SK-N-SH treated with all-trans-retinoic acid at 6 μM for 48 hours (cell line): ENCODE data around the gene ST6GALNAC5.

Experiments
- ZFP3 ChIP-seq: fragments of 250-450 bp; sonication (Bioruptor Pico); IDR thresholded peaks from 2 replicates; pipeline ENCODE4 v1.5.0; 2020; ENCODE audit warnings: mild to moderate bottlenecking, moderate library complexity
- TF ChIP-seq, protein P1 (sequence below): fragments of 250-450 bp; sonication (Bioruptor Pico); IDR thresholded peaks from 2 replicates; pipeline ENCODE4 v1.5.0; 2020; ENCODE audit warnings: mild to moderate bottlenecking, moderate library complexity

DNA sequence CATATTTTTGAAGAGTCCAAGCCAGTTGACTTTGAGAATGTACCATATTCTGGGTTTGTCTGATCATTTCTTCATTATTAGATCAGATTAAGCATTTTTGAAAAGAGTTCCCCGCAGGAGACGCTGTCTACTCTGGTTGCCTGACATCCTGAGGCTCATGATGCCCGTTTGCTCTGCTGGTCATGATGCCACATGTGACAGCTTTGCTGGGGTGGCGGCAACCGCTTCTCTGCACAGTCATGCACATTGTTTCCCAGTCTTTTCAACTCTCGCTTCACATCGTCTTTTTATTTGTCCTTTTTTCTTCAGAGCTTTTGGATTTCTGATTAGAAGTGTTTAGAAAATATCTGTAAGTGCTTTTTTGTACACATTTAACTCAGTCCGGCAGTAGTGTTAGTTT is 90.7 kb downstream of the ST6GALNAC5 start:
- no peak for TF ChIP-seq ZFP3 (CRISPR knock-in tag)
- TF ChIP-seq, protein P1, sequence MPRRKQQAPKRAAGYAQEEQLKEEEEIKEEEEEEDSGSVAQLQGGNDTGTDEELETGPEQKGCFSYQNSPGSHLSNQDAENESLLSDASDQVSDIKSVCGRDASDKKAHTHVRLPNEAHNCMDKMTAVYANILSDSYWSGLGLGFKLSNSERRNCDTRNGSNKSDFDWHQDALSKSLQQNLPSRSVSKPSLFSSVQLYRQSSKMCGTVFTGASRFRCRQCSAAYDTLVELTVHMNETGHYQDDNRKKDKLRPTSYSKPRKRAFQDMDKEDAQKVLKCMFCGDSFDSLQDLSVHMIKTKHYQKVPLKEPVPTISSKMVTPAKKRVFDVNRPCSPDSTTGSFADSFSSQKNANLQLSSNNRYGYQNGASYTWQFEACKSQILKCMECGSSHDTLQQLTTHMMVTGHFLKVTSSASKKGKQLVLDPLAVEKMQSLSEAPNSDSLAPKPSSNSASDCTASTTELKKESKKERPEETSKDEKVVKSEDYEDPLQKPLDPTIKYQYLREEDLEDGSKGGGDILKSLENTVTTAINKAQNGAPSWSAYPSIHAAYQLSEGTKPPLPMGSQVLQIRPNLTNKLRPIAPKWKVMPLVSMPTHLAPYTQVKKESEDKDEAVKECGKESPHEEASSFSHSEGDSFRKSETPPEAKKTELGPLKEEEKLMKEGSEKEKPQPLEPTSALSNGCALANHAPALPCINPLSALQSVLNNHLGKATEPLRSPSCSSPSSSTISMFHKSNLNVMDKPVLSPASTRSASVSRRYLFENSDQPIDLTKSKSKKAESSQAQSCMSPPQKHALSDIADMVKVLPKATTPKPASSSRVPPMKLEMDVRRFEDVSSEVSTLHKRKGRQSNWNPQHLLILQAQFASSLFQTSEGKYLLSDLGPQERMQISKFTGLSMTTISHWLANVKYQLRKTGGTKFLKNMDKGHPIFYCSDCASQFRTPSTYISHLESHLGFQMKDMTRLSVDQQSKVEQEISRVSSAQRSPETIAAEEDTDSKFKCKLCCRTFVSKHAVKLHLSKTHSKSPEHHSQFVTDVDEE (CRISPR knock-in tag), result no peak
